Measurements from ENCODE around the gene TCHP.
"Not testable (repeated sequence)": the region's sequence is repeated elsewhere in the genome, so short reads cannot be mapped to it uniquely, and the experiment has no call there.

Gene TCHP

GRCh38 chr12:109879351-109880042, 20.6 kb upstream of the TCHP start:
- no peak for DNase-seq (ENCODE audit: low spot score)

- DNase-seq (ENCODE audit: low spot score), result peak; percentile 98
Observed at GRCh38 chr12:109880043-109880931, 19.8 kb upstream of the TCHP start, which contains the start of gene GLTP. TSS of gene GLTP (minus strand) at chr12:109880541. CDS start at chr12:109880374, 167 bp downstream.

GRCh38 chr12:109880938-109881337, 19.1 kb upstream of the TCHP start:
- DNase-seq (ENCODE audit: low spot score), result no peak

- no peak for DNase-seq (ENCODE audit: low spot score)
Observed at GRCh38 chr12:109881752-109882151, 18.3 kb upstream of the TCHP start.

GRCh38 chr12:109883461-109883860, 16.6 kb upstream of the TCHP start:
- DNase-seq (ENCODE audit: low spot score), result no peak

GRCh38 chr12:109885616-109886015, 14.5 kb upstream of the TCHP start:
- no peak for DNase-seq (ENCODE audit: low spot score)

- no peak for DNase-seq (ENCODE audit: low spot score)
Observed at GRCh38 chr12:109888179-109889020, 11.7 kb upstream of the TCHP start.

GRCh38 chr12:109890620-109891170, 9.4 kb upstream of the TCHP start:
- DNase-seq (ENCODE audit: low spot score), result no peak

GRCh38 chr12:109891731-109892130, 8.3 kb upstream of the TCHP start:
- not testable (repeated sequence) for DNase-seq (ENCODE audit: low spot score)

- DNase-seq (ENCODE audit: low spot score), result no peak
Observed at GRCh38 chr12:109892165-109892715, 7.8 kb upstream of the TCHP start.

- DNase-seq (ENCODE audit: low spot score), result no peak
Observed at GRCh38 chr12:109892748-109893147, 7.3 kb upstream of the TCHP start.

- DNase-seq (ENCODE audit: low spot score), result no peak
Observed at GRCh38 chr12:109893261-109893995, 6.6 kb upstream of the TCHP start.

GRCh38 chr12:109894939-109895338, 5.1 kb upstream of the TCHP start:
- DNase-seq (ENCODE audit: low spot score), result no peak

GRCh38 chr12:109896188-109896587, 3.9 kb upstream of the TCHP start:
- DNase-seq (ENCODE audit: low spot score), result no peak

GRCh38 chr12:109897029-109897428, 3.0 kb upstream of the TCHP start:
- DNase-seq (ENCODE audit: low spot score), result no peak

GRCh38 chr12:109899345-109899744, 729 bp upstream of the TCHP start:
- not testable (repeated sequence) for DNase-seq (ENCODE audit: low spot score)

GRCh38 chr12:109900752-109901580, 892 bp downstream of the TCHP start:
- peak; percentile 38 for DNase-seq (ENCODE audit: low spot score)

GRCh38 chr12:109902891-109903418, 2.9 kb downstream of the TCHP start:
- DNase-seq (ENCODE audit: low spot score), result no peak

GRCh38 chr12:109905301-109905700, 5.2 kb downstream of the TCHP start:
- no peak for DNase-seq (ENCODE audit: low spot score)

Data from germinal center (tissue), 1 donor.